HEK293T (cell line): Measurements from ENCODE around the gene KLC1.

Experiments used
- FOXA1 ChIP-seq: fragments of 450-650 bp; IDR thresholded peaks from 2 replicates; pipeline ENCODE4 v1.6.1; 2016; ENCODE audit warnings: mild to moderate bottlenecking
- FOXK2 ChIP-seq: fragments of 450-650 bp; IDR thresholded peaks from 2 replicates; pipeline ENCODE4 v1.6.1; 2016; ENCODE audit warnings: mild to moderate bottlenecking
- FOXM1 ChIP-seq: fragments of 450-650 bp; IDR thresholded peaks from 2 replicates; pipeline ENCODE4 v1.6.1; 2017; ENCODE audit warnings: mild to moderate bottlenecking, borderline replicate concordance

- no peak for TF ChIP-seq FOXK2
- TF ChIP-seq FOXA1: no peak
- TF ChIP-seq FOXM1: no peak
These were observed 67.0 kb downstream of the KLC1 start for GRCh38 chr14:103696070-103696402.
